ENCODE results near the gene AASDHPPT. TPM values are rescaled to one million over a fixed set of nuclear protein-coding genes. Genes with fewer than 3 reads are reported as not detected.

The AASDHPPT gene
- 27.6 to 38.3 TPM (median 33.3 TPM) in 5 replicates for total RNA-seq (2022; extraction: Qiagen RNA extraction; ENCODE audit: low read depth)

GRCh38 chr11:106077609-106078455 is at the start of gene AASDHPPT:
TSS of gene AASDHPPT (plus strand) at chr11:106077662. CDS start at chr11:106077711, 49 bp downstream.

GRCh38 chr11:106076919-106077608 is 398 bp upstream of the AASDHPPT start, which contains the start of gene KBTBD3:
TSS of gene KBTBD3 (minus strand) at chr11:106077347. CDS start at chr11:106059097, 18,250 bp downstream.

Other genes with a start within 250 kb of the AASDHPPT start
- 8.9 to 9.9 TPM (median 9.5 TPM) in 5 replicates for gene MSANTD4, start 55.4 kb upstream of the AASDHPPT start, total RNA-seq (2022; extraction: Qiagen RNA extraction; ENCODE audit: low read depth)
- gene KBTBD3, start 315 bp upstream of the AASDHPPT start, total RNA-seq (2022; extraction: Qiagen RNA extraction; ENCODE audit: low read depth): 1.1 to 4.4 TPM (median 1.6 TPM) in 5 replicates

Data from A549 treated with GW870086 at 1 μM for 4 hours (cell line).